HG03175 (cell line): ENCODE measurements around the gene TIMM10.
A peak's percentile ranks its signal among the peaks of the same experiment; 100 is the strongest.
"Not testable (repeated sequence)": the region's sequence is repeated elsewhere in the genome, so short reads cannot be mapped to it uniquely, and the experiment has no call there.

Experiments
- ATAC-seq: cut with Tn5 transposase; IDR thresholded peaks from one replicate; pipeline ENCODE4 v1.9.1; 2021; ENCODE audit warnings: mild to moderate bottlenecking, moderate library complexity; ENCODE audit not compliant: unreplicated experiment

Gene TIMM10

GRCh38 chr11:57543593-57543992, 13.0 kb upstream of the TIMM10 start:
- no peak for ATAC-seq

GRCh38 chr11:57542582-57542981, 12.0 kb upstream of the TIMM10 start:
- ATAC-seq, result no peak

GRCh38 chr11:57541169-57541568, 10.6 kb upstream of the TIMM10 start:
- no peak for ATAC-seq

GRCh38 chr11:57539342-57539741, 8.8 kb upstream of the TIMM10 start:
- ATAC-seq, result no peak

GRCh38 chr11:57536947-57537619, 6.5 kb upstream of the TIMM10 start, which contains the start of gene SMTNL1:
SMTNL1 (plus strand) TSS chr11:57537595; CDS start chr11:57542643, 5,048 bp downstream.
- ATAC-seq, result no peak

GRCh38 chr11:57534449-57534848, 3.9 kb upstream of the TIMM10 start:
- not testable (repeated sequence) for ATAC-seq

- peak; percentile 0 for ATAC-seq
Measured at GRCh38 chr11:57530215-57530595, 349 bp downstream of the TIMM10 start.

- ATAC-seq, result no peak
Measured at GRCh38 chr11:57529012-57529411, 1.5 kb downstream of the TIMM10 start.

- no peak for ATAC-seq
Measured at GRCh38 chr11:57527056-57527631, 3.4 kb downstream of the TIMM10 start.

- ATAC-seq, result no peak
Measured at GRCh38 chr11:57523419-57523818, 7.1 kb downstream of the TIMM10 start.

GRCh38 chr11:57521116-57521515, 9.4 kb downstream of the TIMM10 start:
- ATAC-seq, result no peak

GRCh38 chr11:57516061-57516443, 14.5 kb downstream of the TIMM10 start:
- ATAC-seq, result no peak

- peak; percentile 42 for ATAC-seq
Measured at GRCh38 chr11:57515332-57516060, 15.1 kb downstream of the TIMM10 start, which contains the start of gene SLC43A1. SLC43A1 (minus strand) TSS chr11:57515702; CDS start chr11:57514111, 1,591 bp downstream.

GRCh38 chr11:57514538-57515331, 15.8 kb downstream of the TIMM10 start:
- ATAC-seq, result peak; percentile 47

- peak; percentile 35 for ATAC-seq
Measured at GRCh38 chr11:57513911-57514537, 16.5 kb downstream of the TIMM10 start.

GRCh38 chr11:57513452-57513795, 17.1 kb downstream of the TIMM10 start:
- ATAC-seq, result no peak

- ATAC-seq, result no peak
Measured at GRCh38 chr11:57512646-57513451, 17.7 kb downstream of the TIMM10 start.

GRCh38 chr11:57511741-57512430, 18.7 kb downstream of the TIMM10 start:
- ATAC-seq, result no peak
